Liver (tissue), 9 donors: ENCODE data around the gene CUX1. TPM values are rescaled to one million over a fixed set of nuclear protein-coding genes. Genes with fewer than 3 reads are reported as not detected.
"Not testable (repeated sequence)": the region's sequence is repeated elsewhere in the genome, so short reads cannot be mapped to it uniquely, and the experiment has no call there.

Source experiments
- DNase-seq: peaks from one replicate; pipeline ENCODE4 v3.0.0-alpha.2; 2017; ENCODE audit warnings: low spot score
- H3K27ac ChIP-seq, 2 donors: one replicate each; pipeline ENCODE4 v1.7.0; 2013; ENCODE audit warnings: inconsistent platforms in 2 of 2, low read length in 2 of 2, control low read depth in 1 of 2, low read depth in 1 of 2, mild to moderate bottlenecking in 1 of 2
- H3K27me3 ChIP-seq, 4 donors: one replicate each; pipeline versions ENCODE4 v1.6.1 to v1.7.0; 2013; ENCODE audit warnings: low read length in 3 of 4, inconsistent platforms in 1 of 4, mild to moderate bottlenecking in 1 of 4, moderate library complexity in 1 of 4; ENCODE audit not compliant: control insufficient read depth in 4 of 4, insufficient read depth in 4 of 4
- H3K36me3 ChIP-seq, 4 donors: one replicate each; pipeline versions ENCODE4 v1.6.1 to v1.7.0; 2013; ENCODE audit warnings: low read length in 3 of 4, mild to moderate bottlenecking in 3 of 4, low read depth in 1 of 4, moderate library complexity in 1 of 4; ENCODE audit not compliant: control insufficient read depth in 4 of 4, insufficient read depth in 3 of 4
- H3K4me1 ChIP-seq, 4 donors: one replicate each; pipeline versions ENCODE4 v1.6.1 to v1.7.0; 2013; ENCODE audit warnings: low read length in 3 of 4, mild to moderate bottlenecking in 3 of 4, moderate library complexity in 1 of 4; ENCODE audit not compliant: control insufficient read depth in 4 of 4, insufficient read depth in 4 of 4
- H3K4me3 ChIP-seq, 3 donors: one replicate each; pipeline versions ENCODE4 v1.6.1 to v1.7.0; 2013; ENCODE audit warnings: low read length in 3 of 3, control low read depth in 1 of 3, low read depth in 1 of 3, mild to moderate bottlenecking in 1 of 3
- H3K9ac ChIP-seq, 2 donors: one replicate each; pipeline ENCODE4 v1.7.0; 2013; ENCODE audit warnings: low read length in 2 of 2, mild to moderate bottlenecking in 2 of 2, moderate library complexity in 2 of 2, control low read depth in 1 of 2, low read depth in 1 of 2
- H3K9me3 ChIP-seq, 4 donors: one replicate each; pipeline versions ENCODE4 v1.6.1 to v1.7.0; 2013; ENCODE audit warnings: low read length in 3 of 4; ENCODE audit not compliant: control insufficient read depth in 4 of 4
- EGR1 ChIP-seq, 2 donors: IDR thresholded peaks; 2 replicates each; pipeline ENCODE4 v1.6.1; 2016 to 2018; ENCODE audit warnings: antibody characterized with exemption in 2 of 2, low read depth in 2 of 2
- FOXA1 ChIP-seq: IDR thresholded peaks from 2 replicates; pipeline ENCODE4 v1.6.1; 2016; ENCODE audit warnings: antibody characterized with exemption
- FOXA2 ChIP-seq: IDR thresholded peaks from 2 replicates; pipeline ENCODE4 v1.6.1; 2016; ENCODE audit warnings: antibody characterized with exemption
- GABPA ChIP-seq, 2 donors: IDR thresholded peaks in 1 of 2; conservative IDR thresholded peaks in 1 of 2; 2 replicates each; pipeline ENCODE4 v1.6.1; 2016; ENCODE audit warnings: antibody characterized with exemption in 2 of 2, mild to moderate bottlenecking in 1 of 2, moderate library complexity in 1 of 2
- HNF4A ChIP-seq, 2 donors: conservative IDR thresholded peaks; 2 replicates each; pipeline ENCODE4 v1.6.1; 2016; ENCODE audit warnings: antibody characterized with exemption in 2 of 2, mild to moderate bottlenecking in 2 of 2
- HNF4G ChIP-seq: IDR thresholded peaks from 2 replicates; pipeline ENCODE4 v1.6.1; 2016; ENCODE audit warnings: antibody characterized with exemption
- JUND ChIP-seq, 2 donors: IDR thresholded peaks; 2 replicates each; pipeline ENCODE4 v1.6.1; 2016; ENCODE audit warnings: antibody characterized with exemption in 2 of 2
- RAD21 ChIP-seq, 2 donors: IDR thresholded peaks; 2 replicates each; pipeline ENCODE4 v1.6.1; 2016; ENCODE audit warnings: antibody characterized with exemption in 2 of 2, mild to moderate bottlenecking in 2 of 2
- RXRA ChIP-seq, 2 donors: IDR thresholded peaks; 2 replicates each; pipeline ENCODE4 v1.6.1; 2017 to 2018; ENCODE audit warnings: antibody characterized with exemption in 2 of 2, mild to moderate bottlenecking in 1 of 2
- TAF1 ChIP-seq: conservative IDR thresholded peaks from 2 replicates; pipeline ENCODE4 v1.6.1; 2016; ENCODE audit warnings: antibody characterized with exemption, mild to moderate bottlenecking
- YY1 ChIP-seq: IDR thresholded peaks from 2 replicates; pipeline ENCODE4 v1.6.1; 2016; ENCODE audit warnings: antibody characterized with exemption, mild to moderate bottlenecking
- WGBS: extraction: QIAGEN DNeasy Blood & Tissue Kit; methylation state at CpG from one replicate; pipeline ENCODE4 v1.1.7; 2013; 5-methylcytosine and 5-hydroxymethylcytosine counted together
- polyA plus RNA-seq, 2 donors: library from polyadenylated mRNA; stranded (reverse) in 1 of 2; unstranded in 1 of 2; fragments of 200-250 nt in 1 of 2; fragments of >200 nt in 1 of 2; fragmentation: Nextera tagmentation in 1 of 2; extraction: Ambion mirVana in 1 of 2; gene quantifications; one replicate each; pipeline versions ENCODE4 v1.2.1 to v1.2.3, GENCODE V29; 2013 to 2015
- total RNA-seq, 2 donors: library from RNA; depleted of rRNA; stranded (reverse); fragments of >200 nt; gene quantifications; one replicate each; pipeline ENCODE4 v1.2.3, GENCODE V29; 2014
- TF ChIP-seq, protein P1 (sequence below): IDR thresholded peaks from 2 replicates; pipeline ENCODE4 v1.6.1; 2016; ENCODE audit warnings: antibody characterized with exemption
- TF ChIP-seq, protein P2 (sequence below): IDR thresholded peaks from 2 replicates; pipeline ENCODE4 v1.6.1; 2016; ENCODE audit warnings: antibody characterized with exemption
- TF ChIP-seq, protein P3 (sequence below): fragments of 150-350 bp; IDR thresholded peaks from 2 replicates; pipeline ENCODE4 v1.5.1; 2017; ENCODE audit warnings: improper control_type of control experiment, low read depth, low read length; ENCODE audit not compliant: missing input control
- TF ChIP-seq, protein P4 (sequence below): IDR thresholded peaks from 2 replicates; pipeline ENCODE4 v1.6.1; 2016; ENCODE audit warnings: antibody characterized with exemption
- donor health status: healthy.
- donor health status: healthy.
- donor health status: healthy.
- donor health status: healthy.
- donor health status: healthy.

The CUX1 gene
- total and polyA plus RNA-seq, 4 donors = 18.6 to 40.6 (median 21.4) TPM

DNA sequence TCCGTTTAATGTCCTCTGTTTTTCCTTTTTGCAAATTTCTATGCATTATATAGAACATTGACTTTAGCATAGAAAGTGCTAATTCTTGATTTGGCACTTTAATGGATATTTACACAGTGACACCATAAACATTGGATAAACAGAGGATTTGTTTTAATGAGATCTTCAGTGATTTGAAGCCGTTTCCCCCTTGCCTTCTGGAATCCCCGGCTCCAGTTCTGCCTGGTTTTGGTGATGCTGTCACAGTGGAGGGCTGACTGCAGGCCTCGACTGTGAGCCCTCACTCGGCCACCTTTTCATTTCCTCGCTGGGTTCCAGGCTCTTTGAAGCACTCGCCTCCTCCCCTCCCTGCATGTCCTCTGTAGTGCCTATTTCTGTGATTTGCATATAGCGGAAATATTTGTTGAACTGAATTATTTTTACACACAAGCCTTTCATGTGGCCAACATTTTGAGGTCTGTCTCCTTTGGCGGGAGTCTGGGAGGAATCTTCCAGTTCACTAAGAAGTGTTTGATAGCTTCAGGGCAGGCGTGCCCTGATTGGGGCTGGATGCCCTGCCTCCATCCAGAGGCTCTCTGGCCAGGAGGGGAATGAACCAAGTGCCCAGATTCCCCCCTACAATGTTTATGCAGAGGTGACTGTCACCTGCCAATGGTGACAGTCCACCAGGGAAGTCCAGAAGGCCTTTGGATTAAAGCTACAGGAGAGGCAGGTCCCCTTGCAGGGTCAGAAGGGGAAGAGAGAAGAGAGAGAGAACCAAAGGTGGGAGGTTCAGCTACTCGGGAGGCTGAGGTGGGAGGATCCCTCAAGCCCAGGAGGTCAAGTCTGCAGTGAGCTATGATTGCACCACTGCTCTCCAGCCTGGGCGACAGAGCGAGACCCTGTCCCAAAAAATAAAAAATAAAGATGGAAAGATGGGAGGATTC lies 67.5 kb downstream of the CUX1 start:
- H3K4me1 ChIP-seq = peaks cover 16 to 45% (median 28%) of the 10 kb centered on the region in 4 donors
- H3K4me3 ChIP-seq = no peak overlapping the region
- no peak overlapping the region for H3K9ac ChIP-seq
- DNase-seq = no peak
- WGBS = 80% methylated on average over 13 of the region's 13 CpGs
- H3K27me3 ChIP-seq = no peaks in the 10 kb centered on the region
- no peaks in the 10 kb centered on the region for H3K9me3 ChIP-seq
- peak overlapping the region; percentile 28 for H3K27ac ChIP-seq
- TF ChIP-seq RXRA (IDR thresholded peaks at IDR 0.05) (peak in 1 of 2 donors; percentile 6), YY1 (no peak), TAF1 (no peak), HNF4A (conservative IDR thresholded peaks at IDR 0.05) (peak in 1 of 2 donors; percentile 3)
- TF ChIP-seq, protein P1, sequence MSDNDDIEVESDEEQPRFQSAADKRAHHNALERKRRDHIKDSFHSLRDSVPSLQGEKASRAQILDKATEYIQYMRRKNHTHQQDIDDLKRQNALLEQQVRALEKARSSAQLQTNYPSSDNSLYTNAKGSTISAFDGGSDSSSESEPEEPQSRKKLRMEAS = no peak
- TF ChIP-seq, protein P2, sequence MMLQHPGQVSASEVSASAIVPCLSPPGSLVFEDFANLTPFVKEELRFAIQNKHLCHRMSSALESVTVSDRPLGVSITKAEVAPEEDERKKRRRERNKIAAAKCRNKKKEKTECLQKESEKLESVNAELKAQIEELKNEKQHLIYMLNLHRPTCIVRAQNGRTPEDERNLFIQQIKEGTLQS = no peak
- TF ChIP-seq, protein P3, sequence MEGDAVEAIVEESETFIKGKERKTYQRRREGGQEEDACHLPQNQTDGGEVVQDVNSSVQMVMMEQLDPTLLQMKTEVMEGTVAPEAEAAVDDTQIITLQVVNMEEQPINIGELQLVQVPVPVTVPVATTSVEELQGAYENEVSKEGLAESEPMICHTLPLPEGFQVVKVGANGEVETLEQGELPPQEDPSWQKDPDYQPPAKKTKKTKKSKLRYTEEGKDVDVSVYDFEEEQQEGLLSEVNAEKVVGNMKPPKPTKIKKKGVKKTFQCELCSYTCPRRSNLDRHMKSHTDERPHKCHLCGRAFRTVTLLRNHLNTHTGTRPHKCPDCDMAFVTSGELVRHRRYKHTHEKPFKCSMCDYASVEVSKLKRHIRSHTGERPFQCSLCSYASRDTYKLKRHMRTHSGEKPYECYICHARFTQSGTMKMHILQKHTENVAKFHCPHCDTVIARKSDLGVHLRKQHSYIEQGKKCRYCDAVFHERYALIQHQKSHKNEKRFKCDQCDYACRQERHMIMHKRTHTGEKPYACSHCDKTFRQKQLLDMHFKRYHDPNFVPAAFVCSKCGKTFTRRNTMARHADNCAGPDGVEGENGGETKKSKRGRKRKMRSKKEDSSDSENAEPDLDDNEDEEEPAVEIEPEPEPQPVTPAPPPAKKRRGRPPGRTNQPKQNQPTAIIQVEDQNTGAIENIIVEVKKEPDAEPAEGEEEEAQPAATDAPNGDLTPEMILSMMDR = no peak
- H3K36me3 ChIP-seq = no peaks in the 10 kb centered on the region

DNA sequence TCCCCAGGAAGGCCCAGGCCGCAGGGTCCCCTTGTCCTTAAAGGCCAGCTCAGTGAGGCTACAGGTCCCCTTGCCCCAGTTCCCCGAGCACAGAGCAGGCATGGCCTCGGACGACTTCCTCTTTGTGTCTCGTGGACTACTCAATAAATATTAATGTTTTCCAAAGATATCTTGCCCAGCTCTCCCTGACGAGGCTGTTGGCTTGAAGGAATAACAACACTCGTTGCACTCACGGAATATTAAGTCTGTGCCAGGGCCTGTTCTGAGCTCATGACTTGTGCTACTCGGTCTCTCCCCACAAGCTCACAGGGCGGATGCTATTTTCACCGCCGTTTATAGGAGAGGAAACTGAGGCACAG lies 68.2 kb downstream of the CUX1 start:
- H3K9me3 ChIP-seq = no peaks in the 10 kb centered on the region
- no peak overlapping the region for H3K27ac ChIP-seq
- H3K4me3 ChIP-seq = no peak overlapping the region
- no peak for DNase-seq
- TF ChIP-seq, protein P4, sequence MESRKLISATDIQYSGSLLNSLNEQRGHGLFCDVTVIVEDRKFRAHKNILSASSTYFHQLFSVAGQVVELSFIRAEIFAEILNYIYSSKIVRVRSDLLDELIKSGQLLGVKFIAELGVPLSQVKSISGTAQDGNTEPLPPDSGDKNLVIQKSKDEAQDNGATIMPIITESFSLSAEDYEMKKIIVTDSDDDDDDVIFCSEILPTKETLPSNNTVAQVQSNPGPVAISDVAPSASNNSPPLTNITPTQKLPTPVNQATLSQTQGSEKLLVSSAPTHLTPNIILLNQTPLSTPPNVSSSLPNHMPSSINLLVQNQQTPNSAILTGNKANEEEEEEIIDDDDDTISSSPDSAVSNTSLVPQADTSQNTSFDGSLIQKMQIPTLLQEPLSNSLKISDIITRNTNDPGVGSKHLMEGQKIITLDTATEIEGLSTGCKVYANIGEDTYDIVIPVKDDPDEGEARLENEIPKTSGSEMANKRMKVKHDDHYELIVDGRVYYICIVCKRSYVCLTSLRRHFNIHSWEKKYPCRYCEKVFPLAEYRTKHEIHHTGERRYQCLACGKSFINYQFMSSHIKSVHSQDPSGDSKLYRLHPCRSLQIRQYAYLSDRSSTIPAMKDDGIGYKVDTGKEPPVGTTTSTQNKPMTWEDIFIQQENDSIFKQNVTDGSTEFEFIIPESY = no peak
- TF ChIP-seq FOXA2 (no peak), FOXA1 (no peak), YY1 (no peak), EGR1 (IDR thresholded peaks at IDR 0.05; ENCODE audit: low read depth in 2 of 2) (no peak), HNF4G (no peak), JUND (IDR thresholded peaks at IDR 0.05) (no peak), HNF4A (conservative IDR thresholded peaks at IDR 0.05) (no peak), GABPA (IDR thresholded peaks at IDR 0.05 in 1 of 2, conservative IDR thresholded peaks at IDR 0.05 in 1 of 2) (no peak), RAD21 (IDR thresholded peaks at IDR 0.05) (no peak)
- TF ChIP-seq, protein P1 = no peak
- TF ChIP-seq, protein P3 = no peak
- TF ChIP-seq, protein P2 = no peak
- no peaks in the 10 kb centered on the region for H3K36me3 ChIP-seq
- 64% methylated on average over 12 of the region's 12 CpGs for WGBS
- H3K9ac ChIP-seq = no peak overlapping the region
- no peaks in the 10 kb centered on the region for H3K27me3 ChIP-seq
- peaks cover 13 to 38% (median 26%) of the 10 kb centered on the region in 4 donors for H3K4me1 ChIP-seq

DNA sequence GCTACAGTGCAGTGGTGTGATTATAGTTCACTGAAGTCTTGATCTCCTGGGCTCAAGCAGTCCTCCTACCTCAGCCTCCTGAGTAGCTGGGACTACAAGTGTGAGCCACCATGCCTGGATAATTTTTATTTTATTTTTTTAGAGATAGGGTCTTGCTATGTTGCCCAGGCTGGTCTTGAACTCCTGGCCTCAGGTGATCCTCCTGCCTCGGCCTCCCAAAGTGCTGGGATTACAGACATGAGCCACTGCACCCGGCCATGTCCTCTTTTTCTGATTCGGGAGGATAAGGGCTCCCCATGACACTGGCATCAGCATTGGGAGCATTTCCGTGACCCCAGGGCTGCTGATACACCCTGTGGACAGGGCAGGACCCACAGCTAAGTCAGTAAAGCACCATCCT lies 69.9 kb downstream of the CUX1 start:
- H3K36me3 ChIP-seq, H3K9me3 ChIP-seq: not testable (repeated sequence)

DNA sequence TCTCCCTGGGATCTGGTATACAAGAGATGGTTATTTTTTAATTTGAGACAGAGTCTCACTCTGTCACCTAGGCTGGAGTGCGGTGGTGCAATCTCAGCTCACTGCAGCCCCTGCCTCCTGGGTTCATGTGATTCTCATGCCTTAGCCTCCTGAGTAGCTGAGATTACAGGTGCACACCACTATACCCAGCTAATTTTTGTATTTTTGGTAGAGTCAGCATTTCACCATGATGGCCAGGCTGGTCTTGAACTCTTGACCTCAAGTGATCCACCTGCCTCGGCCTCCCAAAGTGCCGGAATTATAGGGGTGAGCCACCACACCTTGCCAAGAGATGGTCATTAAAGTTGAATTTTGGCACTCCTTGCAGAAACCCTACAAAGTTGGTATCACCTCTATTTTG lies 71.1 kb downstream of the CUX1 start:
- H3K4me3 ChIP-seq, DNase-seq, H3K9ac ChIP-seq, H3K27ac ChIP-seq, H3K36me3 ChIP-seq, H3K9me3 ChIP-seq, H3K27me3 ChIP-seq: not testable (repeated sequence)
- 89% methylated on average over 3 of the region's 3 CpGs for WGBS
- peaks cover 4 to 24% (median 10%) of the 10 kb centered on the region in 4 donors for H3K4me1 ChIP-seq

More for the DNA sequence above, 69.9 kb downstream of the CUX1 start:
- not testable (repeated sequence) for H3K9ac ChIP-seq, H3K27ac ChIP-seq, H3K4me3 ChIP-seq, DNase-seq, H3K27me3 ChIP-seq
- 96% methylated on average over 4 of the region's 4 CpGs for WGBS
- peaks cover 8 to 27% (median 15%) of the 10 kb centered on the region in 4 donors for H3K4me1 ChIP-seq
